HEK293 (cell line): ENCODE data around the gene SLC22A12.

Experiments
- GFI1B ChIP-seq: fragments of 450-650 bp; formaldehyde crosslinking; IDR thresholded peaks from 2 replicates; pipeline ENCODE4 v1.5.1; 2016; ENCODE audit warnings: missing biosample characterization, missing genetic modification characterization
- GLI2 ChIP-seq: fragments of 450-650 bp; formaldehyde crosslinking; IDR thresholded peaks from 2 replicates; pipeline ENCODE4; 2017; ENCODE audit warnings: missing biosample characterization, missing genetic modification characterization, low read depth, borderline replicate concordance
- GLIS2 ChIP-seq: fragments of 450-650 bp; formaldehyde crosslinking; IDR thresholded peaks from 2 replicates; pipeline ENCODE4 v1.5.1; 2016; ENCODE audit warnings: missing biosample characterization, missing genetic modification characterization
- KLF16 ChIP-seq: fragments of 450-650 bp; formaldehyde crosslinking; IDR thresholded peaks from 2 replicates; pipeline ENCODE4 v1.5.1; 2017; ENCODE audit warnings: missing biosample characterization, missing genetic modification characterization
- KLF17 ChIP-seq: fragments of 450-650 bp; formaldehyde crosslinking; IDR thresholded peaks from 2 replicates; pipeline ENCODE4 v1.5.1; 2016; ENCODE audit warnings: missing biosample characterization, missing genetic modification characterization
- KLF8 ChIP-seq: fragments of 450-650 bp; formaldehyde crosslinking; IDR thresholded peaks from 2 replicates; pipeline ENCODE4 v1.5.1; 2016; ENCODE audit warnings: missing biosample characterization, missing genetic modification characterization
- KLF9 ChIP-seq: fragments of 450-650 bp; formaldehyde crosslinking; IDR thresholded peaks from 2 replicates; pipeline ENCODE4 v1.5.1; 2016; ENCODE audit warnings: missing biosample characterization, missing genetic modification characterization, low read depth
- OSR2 ChIP-seq: fragments of 450-650 bp; formaldehyde crosslinking; IDR thresholded peaks from 2 replicates; pipeline ENCODE4 v1.5.1; 2016; ENCODE audit warnings: missing biosample characterization, missing genetic modification characterization
- SP3 ChIP-seq: fragments of 450-650 bp; formaldehyde crosslinking; IDR thresholded peaks from 2 replicates; pipeline ENCODE4 v1.5.1; 2016; ENCODE audit warnings: missing biosample characterization, missing genetic modification characterization
- ZBTB10 ChIP-seq: fragments of 450-650 bp; formaldehyde crosslinking; IDR thresholded peaks from 2 replicates; pipeline ENCODE4 v1.5.1; 2016; ENCODE audit warnings: missing biosample characterization, missing genetic modification characterization
- ZBTB48 ChIP-seq: fragments of 450-650 bp; formaldehyde crosslinking; IDR thresholded peaks from 2 replicates; pipeline ENCODE4 v1.5.1; 2016; ENCODE audit warnings: missing biosample characterization, missing genetic modification characterization
- ZFP41 ChIP-seq: fragments of 450-650 bp; formaldehyde crosslinking; IDR thresholded peaks from 2 replicates; pipeline ENCODE4 v1.5.1; 2016; ENCODE audit warnings: missing biosample characterization, missing genetic modification characterization, borderline replicate concordance
- ZNF184 ChIP-seq: fragments of 450-650 bp; IDR thresholded peaks from 2 replicates; pipeline ENCODE4 v1.5.1; 2018; ENCODE audit warnings: missing biosample characterization, mild to moderate bottlenecking, missing genetic modification characterization
- ZNF202 ChIP-seq: fragments of 450-650 bp; formaldehyde crosslinking; IDR thresholded peaks from 2 replicates; pipeline ENCODE4 v1.5.1; 2016; ENCODE audit warnings: missing biosample characterization, missing genetic modification characterization, borderline replicate concordance
- ZNF335 ChIP-seq: fragments of 450-650 bp; formaldehyde crosslinking; conservative IDR thresholded peaks from 2 replicates; pipeline ENCODE4 v1.5.1; 2016; ENCODE audit warnings: missing biosample characterization, missing genetic modification characterization
- ZNF433 ChIP-seq: fragments of 450-650 bp; formaldehyde crosslinking; IDR thresholded peaks from 2 replicates; pipeline ENCODE4 v1.5.1; 2016; ENCODE audit warnings: missing biosample characterization, missing genetic modification characterization, low read depth
- ZNF518A ChIP-seq: fragments of 450-650 bp; formaldehyde crosslinking; conservative IDR thresholded peaks from 2 replicates; pipeline ENCODE4 v1.5.1; 2016; ENCODE audit warnings: low read depth, missing biosample characterization, missing genetic modification characterization
- ZNF544 ChIP-seq: fragments of 450-650 bp; formaldehyde crosslinking; IDR thresholded peaks from 2 replicates; pipeline ENCODE4 v1.5.0; 2017; ENCODE audit warnings: missing biosample characterization, missing genetic modification characterization
- ZNF747 ChIP-seq: fragments of 450-650 bp; formaldehyde crosslinking; IDR thresholded peaks from 2 replicates; pipeline ENCODE4 v1.5.1; 2016; ENCODE audit warnings: missing biosample characterization, missing genetic modification characterization
- ZNF830 ChIP-seq: fragments of 450-650 bp; IDR thresholded peaks from 2 replicates; pipeline ENCODE4 v1.5.0; 2018; ENCODE audit warnings: missing biosample characterization, missing genetic modification characterization, low read depth, mild to moderate bottlenecking, moderate library complexity
- TF ChIP-seq, protein P1 (sequence below): fragments of 450-650 bp; formaldehyde crosslinking; conservative IDR thresholded peaks from 2 replicates; pipeline ENCODE4 v1.5.1; 2016; ENCODE audit warnings: low read depth, missing biosample characterization, missing genetic modification characterization
- TF ChIP-seq, protein P2 (sequence below): fragments of 450-650 bp; formaldehyde crosslinking; IDR thresholded peaks from 2 replicates; pipeline ENCODE4 v1.5.1; 2016; ENCODE audit warnings: missing biosample characterization, missing genetic modification characterization
- TF ChIP-seq, protein P3 (sequence below): fragments of 450-650 bp; formaldehyde crosslinking; IDR thresholded peaks from 2 replicates; pipeline ENCODE4 v1.5.1; 2016; ENCODE audit warnings: missing biosample characterization, missing genetic modification characterization

Gene SLC22A12

DNA sequence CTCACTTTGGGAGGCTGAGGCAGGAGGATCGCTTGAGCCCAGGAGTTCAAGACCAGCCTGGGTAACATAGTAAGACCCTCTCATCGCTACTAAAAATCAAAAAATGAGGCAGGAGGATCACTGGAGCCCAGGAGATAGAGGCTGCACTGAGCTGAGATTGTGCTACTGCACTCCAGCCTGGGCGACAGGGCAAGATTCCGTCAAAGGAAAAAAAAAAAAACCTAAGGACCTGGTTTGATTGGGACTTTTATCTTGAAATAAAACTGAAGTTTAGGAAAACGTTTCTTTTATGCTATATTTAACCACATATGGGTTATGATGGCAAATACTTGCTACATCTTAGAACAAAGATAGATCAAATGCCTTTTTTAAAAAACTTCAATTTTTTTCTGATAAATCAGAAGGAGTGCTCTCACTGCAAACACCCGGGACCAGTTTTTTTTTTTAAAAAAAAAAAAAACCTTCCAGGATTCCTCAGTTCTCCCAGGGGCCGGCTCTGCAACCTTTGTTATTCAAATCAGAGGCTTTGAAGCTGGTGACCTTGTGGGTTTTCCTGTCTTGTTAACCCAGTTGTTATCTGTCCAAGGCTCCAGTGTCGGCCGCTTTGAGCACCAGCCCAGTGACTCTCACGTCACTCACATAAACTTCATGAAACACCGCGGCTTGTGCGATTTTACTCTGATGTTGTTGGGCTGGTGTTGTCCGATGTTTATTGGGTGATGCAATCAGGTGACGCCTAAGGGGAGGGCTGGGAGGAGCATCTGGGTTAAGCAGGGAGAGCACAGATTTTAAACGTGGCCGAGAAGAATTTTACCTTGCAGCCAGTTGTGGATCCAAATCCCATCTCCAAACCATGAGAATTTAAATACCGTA, 24.7 kb upstream of the SLC22A12 start (continued):
- no peak for TF ChIP-seq ZNF747 (tag by site-specific recombination)
- TF ChIP-seq ZNF335 (tag by site-specific recombination), result no peak
- no peak for TF ChIP-seq ZFP41 (tag by site-specific recombination)
- TF ChIP-seq ZNF544, result no peak
- TF ChIP-seq KLF8 (tag by site-specific recombination), result peak; percentile 71
- no peak for TF ChIP-seq OSR2 (tag by site-specific recombination)
- no peak for TF ChIP-seq ZBTB48 (tag by site-specific recombination)
- TF ChIP-seq ZBTB10, result no peak
- TF ChIP-seq, protein P1, sequence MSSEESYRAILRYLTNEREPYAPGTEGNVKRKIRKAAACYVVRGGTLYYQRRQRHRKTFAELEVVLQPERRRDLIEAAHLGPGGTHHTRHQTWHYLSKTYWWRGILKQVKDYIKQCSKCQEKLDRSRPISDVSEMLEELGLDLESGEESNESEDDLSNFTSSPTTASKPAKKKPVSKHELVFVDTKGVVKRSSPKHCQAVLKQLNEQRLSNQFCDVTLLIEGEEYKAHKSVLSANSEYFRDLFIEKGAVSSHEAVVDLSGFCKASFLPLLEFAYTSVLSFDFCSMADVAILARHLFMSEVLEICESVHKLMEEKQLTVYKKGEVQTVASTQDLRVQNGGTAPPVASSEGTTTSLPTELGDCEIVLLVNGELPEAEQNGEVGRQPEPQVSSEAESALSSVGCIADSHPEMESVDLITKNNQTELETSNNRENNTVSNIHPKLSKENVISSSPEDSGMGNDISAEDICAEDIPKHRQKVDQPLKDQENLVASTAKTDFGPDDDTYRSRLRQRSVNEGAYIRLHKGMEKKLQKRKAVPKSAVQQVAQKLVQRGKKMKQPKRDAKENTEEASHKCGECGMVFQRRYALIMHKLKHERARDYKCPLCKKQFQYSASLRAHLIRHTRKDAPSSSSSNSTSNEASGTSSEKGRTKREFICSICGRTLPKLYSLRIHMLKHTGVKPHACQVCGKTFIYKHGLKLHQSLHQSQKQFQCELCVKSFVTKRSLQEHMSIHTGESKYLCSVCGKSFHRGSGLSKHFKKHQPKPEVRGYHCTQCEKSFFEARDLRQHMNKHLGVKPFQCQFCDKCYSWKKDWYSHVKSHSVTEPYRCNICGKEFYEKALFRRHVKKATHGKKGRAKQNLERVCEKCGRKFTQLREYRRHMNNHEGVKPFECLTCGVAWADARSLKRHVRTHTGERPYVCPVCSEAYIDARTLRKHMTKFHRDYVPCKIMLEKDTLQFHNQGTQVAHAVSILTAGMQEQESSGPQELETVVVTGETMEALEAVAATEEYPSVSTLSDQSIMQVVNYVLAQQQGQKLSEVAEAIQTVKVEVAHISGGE, result no peak
- peak; percentile 64 for TF ChIP-seq SP3 (tag by site-specific recombination)
- TF ChIP-seq GFI1B (tag by site-specific recombination), result 0 out of 2 replicates have a peak, but pooled peaks have one; percentile 23
- TF ChIP-seq ZNF202 (tag by site-specific recombination), result no peak
- no peak for TF ChIP-seq KLF9 (tag by site-specific recombination)
- no peak for TF ChIP-seq KLF16
- TF ChIP-seq KLF17 (tag by site-specific recombination), result no peak
- TF ChIP-seq GLI2 (tag by site-specific recombination), result no peak
- no peak for TF ChIP-seq GLIS2
- TF ChIP-seq, protein P2, sequence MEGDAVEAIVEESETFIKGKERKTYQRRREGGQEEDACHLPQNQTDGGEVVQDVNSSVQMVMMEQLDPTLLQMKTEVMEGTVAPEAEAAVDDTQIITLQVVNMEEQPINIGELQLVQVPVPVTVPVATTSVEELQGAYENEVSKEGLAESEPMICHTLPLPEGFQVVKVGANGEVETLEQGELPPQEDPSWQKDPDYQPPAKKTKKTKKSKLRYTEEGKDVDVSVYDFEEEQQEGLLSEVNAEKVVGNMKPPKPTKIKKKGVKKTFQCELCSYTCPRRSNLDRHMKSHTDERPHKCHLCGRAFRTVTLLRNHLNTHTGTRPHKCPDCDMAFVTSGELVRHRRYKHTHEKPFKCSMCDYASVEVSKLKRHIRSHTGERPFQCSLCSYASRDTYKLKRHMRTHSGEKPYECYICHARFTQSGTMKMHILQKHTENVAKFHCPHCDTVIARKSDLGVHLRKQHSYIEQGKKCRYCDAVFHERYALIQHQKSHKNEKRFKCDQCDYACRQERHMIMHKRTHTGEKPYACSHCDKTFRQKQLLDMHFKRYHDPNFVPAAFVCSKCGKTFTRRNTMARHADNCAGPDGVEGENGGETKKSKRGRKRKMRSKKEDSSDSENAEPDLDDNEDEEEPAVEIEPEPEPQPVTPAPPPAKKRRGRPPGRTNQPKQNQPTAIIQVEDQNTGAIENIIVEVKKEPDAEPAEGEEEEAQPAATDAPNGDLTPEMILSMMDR (tag by site-specific recombination), result no peak
- no peak for TF ChIP-seq ZNF433 (tag by site-specific recombination)
- no peak for TF ChIP-seq ZNF184
- TF ChIP-seq, protein P3, sequence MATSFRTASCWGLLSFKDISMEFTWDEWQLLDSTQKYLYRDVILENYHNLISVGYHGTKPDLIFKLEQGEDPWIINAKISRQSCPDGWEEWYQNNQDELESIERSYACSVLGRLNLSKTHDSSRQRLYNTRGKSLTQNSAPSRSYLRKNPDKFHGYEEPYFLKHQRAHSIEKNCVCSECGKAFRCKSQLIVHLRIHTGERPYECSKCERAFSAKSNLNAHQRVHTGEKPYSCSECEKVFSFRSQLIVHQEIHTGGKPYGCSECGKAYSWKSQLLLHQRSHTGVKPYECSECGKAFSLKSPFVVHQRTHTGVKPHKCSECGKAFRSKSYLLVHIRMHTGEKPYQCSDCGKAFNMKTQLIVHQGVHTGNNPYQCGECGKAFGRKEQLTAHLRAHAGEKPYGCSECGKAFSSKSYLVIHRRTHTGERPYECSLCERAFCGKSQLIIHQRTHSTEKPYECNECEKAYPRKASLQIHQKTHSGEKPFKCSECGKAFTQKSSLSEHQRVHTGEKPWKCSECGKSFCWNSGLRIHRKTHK (tag by site-specific recombination), result no peak
- 0 out of 2 replicates have a peak, but pooled peaks have one; percentile 30 for TF ChIP-seq ZNF518A (tag by site-specific recombination)
- no peak for TF ChIP-seq ZNF830 (tag by site-specific recombination)
